T47D (cell line): ENCODE measurements around the gene PKIB.

Experiments used
- DNase-seq, 2 experiments: peaks; one replicate each; pipeline versions ENCODE4 v3.0.0 to v3.0.0-alpha.2; 2011 to 2012; ENCODE audit warnings: low read depth in 1 of 2, low spot score in 1 of 2
- JUND ChIP-seq: IDR thresholded peaks from 2 replicates; pipeline ENCODE4 v1.6.1; 2012; ENCODE audit warnings: low read depth
- in situ Hi-C: cut with HindIII; loops from 2 replicates; pipeline ENCODE4 v1.10.0; 2016; ENCODE audit warnings: low sequenced_read_pairs, low pct_unique_long_range_greater_than_20kb

Gene PKIB

GRCh38 chr6:122692175-122692598, 82.0 kb downstream of the PKIB start:
- peak; percentile 6 to 95 for DNase-seq
- TF ChIP-seq JUND = no peak
- in situ Hi-C loops = no loop called here

DNA sequence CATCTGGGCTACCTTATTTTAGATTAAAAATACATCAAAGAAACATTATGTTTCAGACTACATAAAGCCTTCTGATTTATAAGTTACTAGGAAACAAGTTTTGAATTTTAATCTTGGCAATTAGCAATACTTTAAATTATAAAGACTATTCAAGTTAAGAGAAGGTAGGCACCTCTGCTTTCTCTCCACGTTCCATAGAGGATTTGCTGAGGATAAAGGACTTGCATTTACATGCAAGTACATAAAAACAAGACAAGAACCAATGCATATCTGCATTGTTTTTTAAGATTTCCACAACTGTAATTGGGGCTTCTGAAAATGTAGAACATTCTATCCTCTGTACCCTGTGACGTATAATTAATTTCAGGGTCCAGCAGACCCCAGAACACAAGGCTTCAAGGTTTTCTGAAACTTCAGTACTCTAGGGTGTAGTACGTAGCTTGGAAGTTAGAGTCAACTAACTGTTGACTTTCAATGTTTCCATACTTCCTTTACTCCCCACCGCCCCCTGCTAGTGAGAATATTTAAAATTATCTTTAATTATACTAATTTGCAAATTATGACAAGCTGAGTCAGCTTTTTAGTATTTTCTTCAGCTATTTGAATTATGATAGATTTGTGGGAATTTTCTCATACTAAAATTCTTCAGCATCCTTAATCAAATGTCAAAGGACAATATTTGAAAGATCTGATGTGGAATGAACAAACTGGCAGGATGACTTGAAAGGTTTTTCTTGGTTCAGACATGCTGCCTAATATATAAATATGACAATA, 82.8 kb downstream of the PKIB start:
- TF ChIP-seq JUND = no peak
- in situ Hi-C loops = no loop called here
- no peak for DNase-seq

DNA sequence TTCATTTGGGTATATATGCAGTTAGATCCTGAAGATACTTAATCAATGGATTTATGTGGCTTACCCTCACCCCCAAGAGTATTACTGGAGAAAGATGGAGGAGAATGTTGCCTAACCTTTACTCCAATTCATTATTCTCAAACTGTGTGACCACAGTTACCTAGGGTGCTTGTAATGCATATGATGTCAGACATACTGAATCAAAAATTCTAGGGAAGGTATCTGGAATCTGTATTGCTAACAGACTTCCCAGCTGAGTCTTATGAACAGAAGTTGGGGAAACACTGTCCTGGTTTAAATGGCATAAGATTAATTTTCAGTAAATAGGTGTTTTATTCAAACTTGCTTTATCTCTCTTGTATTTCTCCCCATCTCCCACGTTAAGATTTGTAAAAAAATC, 83.9 kb downstream of the PKIB start:
- DNase-seq = no peak
- no peak for TF ChIP-seq JUND
- in situ Hi-C loops = no loop called here

- in situ Hi-C loops = no loop called here
- DNase-seq = no peak
- TF ChIP-seq JUND = no peak
Observed at GRCh38 chr6:122694602-122695001, 84.4 kb downstream of the PKIB start.

GRCh38 chr6:122695188-122695587, 85.0 kb downstream of the PKIB start:
- in situ Hi-C loops = no loop called here
- no peak for TF ChIP-seq JUND
- DNase-seq = no peak

DNA sequence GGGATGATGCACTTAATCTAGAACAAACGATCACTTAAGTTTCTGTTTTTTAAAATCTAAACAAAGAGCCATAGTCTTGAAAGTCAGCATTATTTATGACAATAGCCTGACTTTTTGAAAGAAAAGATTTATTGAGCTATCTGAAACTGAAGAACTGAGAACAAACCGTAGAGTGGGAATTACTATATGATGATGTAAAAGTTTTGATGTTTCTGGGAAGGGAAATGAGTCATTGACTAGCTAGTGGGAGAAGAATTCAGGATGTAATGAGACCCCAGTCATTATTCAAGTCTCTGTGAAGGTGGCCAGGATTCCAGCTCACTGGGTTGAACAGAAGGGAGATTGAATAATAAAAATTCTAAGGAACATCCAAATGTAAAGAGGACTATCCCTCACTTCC, 85.9 kb downstream of the PKIB start:
- DNase-seq = no peak

DNA sequence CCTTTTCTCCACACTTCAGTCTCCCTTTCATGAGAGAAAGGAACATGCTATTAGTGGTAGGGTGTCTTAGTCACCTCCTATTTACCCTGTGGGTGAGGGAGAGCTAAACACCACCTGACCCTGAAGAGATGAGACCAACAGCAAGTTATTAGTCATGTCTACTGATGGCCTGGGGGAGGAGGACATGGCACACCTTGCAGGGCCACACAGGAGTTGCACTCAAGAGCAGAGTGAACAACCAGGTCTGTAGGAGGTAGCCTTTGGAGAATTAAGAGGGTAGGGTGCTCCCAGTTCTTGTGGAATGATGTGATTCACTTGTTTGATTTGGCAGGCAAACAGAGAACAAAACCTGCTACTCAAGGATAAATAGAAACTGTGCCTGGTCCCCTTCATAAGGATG, 86.6 kb downstream of the PKIB start:
- no peak for TF ChIP-seq JUND
- DNase-seq = peak in 1 of 2 experiments; percentile 33
- in situ Hi-C loops = no loop called here

More for the DNA sequence above, 85.9 kb downstream of the PKIB start:
- no peak for TF ChIP-seq JUND
- in situ Hi-C loops = no loop called here

GRCh38 chr6:122697458-122697857, 87.3 kb downstream of the PKIB start:
- TF ChIP-seq JUND = no peak
- in situ Hi-C loops = no loop called here
- no peak for DNase-seq

DNA sequence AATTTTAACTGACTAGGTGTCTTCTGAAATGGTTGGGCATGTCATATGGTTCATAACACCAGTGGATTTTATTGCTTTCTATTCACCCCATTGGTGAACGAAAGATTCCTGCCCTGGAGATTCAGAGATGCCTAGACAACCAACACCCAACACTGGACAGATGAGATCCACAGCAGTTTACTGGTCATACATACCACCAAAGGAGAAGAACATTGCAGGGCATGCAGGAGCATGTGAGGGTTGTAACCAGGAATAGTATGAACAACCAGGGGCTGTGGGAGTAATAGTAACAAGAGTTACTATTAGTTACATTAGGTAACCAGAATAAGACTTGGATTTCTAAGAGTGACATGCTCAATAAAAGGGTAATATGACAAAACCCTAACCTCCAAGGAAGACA, 91.5 kb downstream of the PKIB start:
- TF ChIP-seq JUND = no peak
- in situ Hi-C loops = no loop called here
- DNase-seq = no peak

DNA sequence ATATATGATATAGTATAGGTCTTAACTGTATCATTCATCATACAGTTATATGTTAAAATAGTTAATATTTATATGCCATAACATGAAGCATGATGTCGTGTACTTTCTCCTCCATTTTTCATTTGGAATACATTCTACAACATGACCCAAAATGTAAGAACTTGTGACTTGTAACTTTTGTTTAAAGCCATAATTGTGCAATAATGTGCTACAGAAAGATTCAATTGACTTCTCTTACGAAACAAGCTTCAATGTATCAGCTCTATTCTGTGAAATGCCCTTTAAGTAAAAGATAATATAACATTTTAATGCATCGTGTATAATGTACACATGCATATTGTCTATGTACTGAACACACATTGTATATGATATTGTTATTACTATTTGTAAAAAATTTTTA, 92.6 kb downstream of the PKIB start:
- no peak for TF ChIP-seq JUND
- in situ Hi-C loops = no loop called here
- DNase-seq = no peak

DNA sequence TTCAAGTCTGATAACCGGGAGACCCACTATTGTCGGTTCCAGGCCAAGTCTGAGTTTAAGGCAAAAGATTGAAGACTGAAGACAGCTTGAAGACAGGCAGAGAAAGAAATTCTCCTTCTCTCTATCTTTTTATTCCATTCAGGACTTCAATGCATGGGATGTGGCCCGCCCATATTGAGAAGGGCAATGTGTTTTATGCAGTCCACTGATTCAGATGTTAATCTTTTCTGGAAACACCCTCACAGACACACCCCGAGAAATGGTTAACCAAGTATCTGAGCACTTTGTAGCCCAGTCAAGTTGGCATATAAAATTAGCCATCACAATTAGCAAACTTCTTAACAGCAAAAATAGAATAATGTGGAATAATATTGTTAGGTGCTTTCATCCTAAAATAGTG, 93.9 kb downstream of the PKIB start:
- DNase-seq = no peak
- in situ Hi-C loops = no loop called here
- no peak for TF ChIP-seq JUND

GRCh38 chr6:122709922-122710512, 99.8 kb downstream of the PKIB start:
- DNase-seq = no peak
- TF ChIP-seq JUND = no peak
- in situ Hi-C loops = no loop called here

GRCh38 chr6:122710908-122711635, 100.9 kb downstream of the PKIB start:
- no peak for TF ChIP-seq JUND
- in situ Hi-C loops = no loop called here
- DNase-seq = no peak
